Colon (tissue), 2 donors: ENCODE measurements around the gene SMTN.
"Not testable (repeated sequence)": the region's sequence is repeated elsewhere in the genome, so short reads cannot be mapped to it uniquely, and the experiment has no call there.

Source experiments
- FAIRE-seq: peaks from 2 replicates; lab custom pipeline; 2012; peaks lifted over from hg19 to GRCh38; lab: Jason Lieb, UNC
- donor health status: control.
- donor health status: control.

Gene SMTN

GRCh38 chr22:31104869-31105268 lies 23.8 kb downstream of the SMTN start:
- no peak for FAIRE-seq

GRCh38 chr22:31105282-31105929 lies 24.3 kb downstream of the SMTN start:
- no peak for FAIRE-seq

- no peak for FAIRE-seq
Observed at GRCh38 chr22:31106001-31106571, 25.0 kb downstream of the SMTN start.

- no peak for FAIRE-seq
Observed at GRCh38 chr22:31106731-31107177, 25.6 kb downstream of the SMTN start.

GRCh38 chr22:31107178-31107893 lies 26.2 kb downstream of the SMTN start, which contains the start of gene SELENOM:
SELENOM (minus strand) TSS chr22:31107568; CDS start chr22:31107505, 63 bp downstream.
- FAIRE-seq = no peak

GRCh38 chr22:31107894-31108218 lies 26.7 kb downstream of the SMTN start:
- FAIRE-seq = no peak

GRCh38 chr22:31112547-31113091 lies 31.5 kb downstream of the SMTN start:
- not testable (repeated sequence) for FAIRE-seq

GRCh38 chr22:31118046-31118820 lies 37.1 kb downstream of the SMTN start:
- FAIRE-seq = no peak

- no peak for FAIRE-seq
Observed at GRCh38 chr22:31119026-31119717, 38.1 kb downstream of the SMTN start.

- FAIRE-seq = no peak
Observed at GRCh38 chr22:31120230-31120629, 39.1 kb downstream of the SMTN start.

GRCh38 chr22:31120642-31121041 lies 39.5 kb downstream of the SMTN start:
- no peak for FAIRE-seq

GRCh38 chr22:31121403-31121802 lies 40.3 kb downstream of the SMTN start:
- FAIRE-seq = no peak

- no peak for FAIRE-seq
Observed at GRCh38 chr22:31122196-31122531, 41.0 kb downstream of the SMTN start.

- FAIRE-seq = no peak
Observed at GRCh38 chr22:31122532-31123291, 41.6 kb downstream of the SMTN start, which contains the start of gene INPP5J. INPP5J (plus strand) TSS chr22:31122966; CDS start chr22:31123015, 49 bp downstream.

GRCh38 chr22:31123292-31123602 lies 42.1 kb downstream of the SMTN start:
- no peak for FAIRE-seq

GRCh38 chr22:31124290-31124689 lies 43.2 kb downstream of the SMTN start:
- FAIRE-seq = no peak

- no peak for FAIRE-seq
Observed at GRCh38 chr22:31124811-31125465, 43.8 kb downstream of the SMTN start.

- no peak for FAIRE-seq
Observed at GRCh38 chr22:31125521-31126117, 44.5 kb downstream of the SMTN start.

- no peak for FAIRE-seq
Observed at GRCh38 chr22:31126128-31126868, 45.2 kb downstream of the SMTN start.

- no peak for FAIRE-seq
Observed at GRCh38 chr22:31126869-31127175, 45.7 kb downstream of the SMTN start.
